NT2/D1 (cell line): ENCODE measurements around the gene LIN7C.
A peak's percentile ranks its signal among the peaks of the same experiment; 100 is the strongest.
"Not testable (repeated sequence)": the region's sequence is repeated elsewhere in the genome, so short reads cannot be mapped to it uniquely, and the experiment has no call there.

ENCODE experiments used
- DNase-seq: peaks from one replicate; pipeline ENCODE4 v3.0.0-alpha.2; 2011; ENCODE audit warnings: low read depth, low spot score
- H3K27me3 ChIP-seq: 2 replicates; pipeline ENCODE4 v1.6.0; 2011; ENCODE audit warnings: mild to moderate bottlenecking; ENCODE audit not compliant: insufficient read length, insufficient read depth
- H3K36me3 ChIP-seq: 2 replicates; pipeline ENCODE4 v1.6.1; 2011; ENCODE audit warnings: mild to moderate bottlenecking, low read length, mixed read lengths; ENCODE audit not compliant: insufficient read depth, insufficient read length
- H3K4me1 ChIP-seq: 2 replicates; pipeline ENCODE4 v1.5.1; 2011; ENCODE audit not compliant: insufficient read depth, insufficient read length
- H3K4me3 ChIP-seq: 2 replicates; pipeline ENCODE4 v1.5.1; 2011; ENCODE audit warnings: low read depth; ENCODE audit not compliant: insufficient read length
- H3K9ac ChIP-seq: 2 replicates; pipeline ENCODE4 v1.6.0; 2011; ENCODE audit warnings: low read depth; ENCODE audit not compliant: insufficient read length
- H3K9me3 ChIP-seq: 2 replicates; pipeline ENCODE4 v1.5.1; 2011; ENCODE audit warnings: mild to moderate bottlenecking, low read length; ENCODE audit not compliant: insufficient read depth
- SUZ12 ChIP-seq: IDR thresholded peaks from 2 replicates; pipeline ENCODE4 v1.6.1; 2011; ENCODE audit not compliant: insufficient read length, insufficient read depth; ENCODE audit errors: extremely low read depth
- YY1 ChIP-seq: IDR thresholded peaks from 2 replicates; pipeline ENCODE4 v1.6.1; 2011; ENCODE audit not compliant: insufficient read length, insufficient read depth
- ZNF274 ChIP-seq: IDR thresholded peaks from 2 replicates; pipeline ENCODE4 v1.6.1; 2011; ENCODE audit warnings: mild to moderate bottlenecking, low read depth, low read length

LIN7C gene

DNA sequence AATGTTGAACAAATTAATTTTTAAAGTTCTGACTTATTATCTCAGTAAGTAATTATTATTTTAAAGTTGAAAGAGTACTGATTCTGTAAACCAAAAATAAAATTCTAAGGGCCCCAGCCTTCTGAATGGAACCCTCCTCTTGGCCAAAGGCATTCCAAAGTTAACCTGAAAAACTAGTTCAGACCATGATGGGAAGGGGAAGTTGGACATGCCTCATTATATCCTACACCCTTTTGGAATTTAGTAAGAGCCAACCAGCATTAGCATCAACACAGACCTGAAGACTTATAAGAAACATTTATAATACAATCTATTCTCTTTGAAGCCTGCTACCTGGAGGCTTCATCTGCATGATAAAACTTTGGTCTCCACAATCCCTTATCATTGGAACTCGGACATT is 52.9 kb downstream of the LIN7C start:
- no peak overlapping the region for H3K4me3 ChIP-seq
- no peaks in the 10 kb centered on the region for H3K4me1 ChIP-seq
- DNase-seq: no peak
- no peaks in the 10 kb centered on the region for H3K27me3 ChIP-seq
- no peaks in the 10 kb centered on the region for H3K9me3 ChIP-seq
- no peak for TF ChIP-seq SUZ12
- no peak for TF ChIP-seq ZNF274
- TF ChIP-seq YY1: no peak
- H3K9ac ChIP-seq: no peak overlapping the region
- no peaks in the 10 kb centered on the region for H3K36me3 ChIP-seq

DNA sequence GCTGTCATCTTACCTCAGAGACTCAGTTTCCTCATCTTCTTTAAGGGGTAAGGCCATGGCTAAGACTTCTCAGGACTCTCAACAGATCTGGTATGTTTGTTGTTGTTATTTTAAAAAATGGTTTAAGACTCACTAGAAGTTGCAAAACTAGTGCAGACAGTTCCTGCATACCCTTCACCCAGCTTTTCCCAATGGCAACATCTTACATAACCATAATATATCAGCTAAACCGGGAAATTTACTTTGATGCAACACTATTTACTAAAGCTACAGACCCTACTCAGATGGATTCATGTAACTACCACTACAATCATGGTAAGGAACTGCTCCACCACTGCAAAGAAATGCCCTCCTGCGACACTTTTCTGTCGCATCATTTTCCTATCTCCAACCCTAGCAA is 54.4 kb downstream of the LIN7C start:
- Histone ChIP-seq H3K36me3 (no peaks in the 10 kb centered on the region), H3K9ac (no peak overlapping the region), H3K4me1 (no peaks in the 10 kb centered on the region), H3K9me3 (no peaks in the 10 kb centered on the region), H3K4me3 (no peak overlapping the region), H3K27me3 (no peaks in the 10 kb centered on the region)
- no peak for DNase-seq
- TF ChIP-seq SUZ12: no peak
- TF ChIP-seq ZNF274: no peak
- TF ChIP-seq YY1: no peak

DNA sequence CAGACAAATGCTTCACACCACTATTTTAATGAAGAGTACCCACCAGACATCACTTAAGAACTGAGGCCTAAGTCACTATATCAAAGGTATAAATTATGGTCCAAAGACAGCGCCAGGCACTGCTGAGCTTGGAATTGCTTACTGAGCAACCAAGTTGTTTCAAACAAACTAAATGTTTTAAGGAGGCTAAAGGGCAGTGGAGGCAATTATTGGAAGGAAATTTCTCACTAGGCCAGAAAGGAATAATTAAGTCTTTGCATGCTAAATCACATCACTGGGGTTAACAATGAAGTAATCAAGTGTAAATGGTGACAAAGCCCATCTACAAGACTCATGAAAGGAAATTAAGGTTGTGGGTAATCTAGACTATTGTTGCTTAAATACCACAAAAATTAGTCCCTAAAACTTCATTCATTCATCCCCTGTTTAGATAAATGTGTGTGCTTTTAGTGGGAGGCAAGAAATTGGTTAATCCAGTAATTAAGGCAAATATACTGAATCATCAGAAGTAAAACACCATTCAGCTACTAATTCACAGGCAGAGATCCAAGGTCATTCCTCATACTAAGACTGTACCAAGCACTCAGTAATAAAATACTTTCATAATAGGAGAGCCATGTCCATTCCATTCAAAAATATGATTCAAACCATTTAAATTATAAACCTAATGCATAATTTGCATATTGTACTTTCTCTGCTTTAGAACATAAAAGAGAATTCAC is 55.2 kb downstream of the LIN7C start:
- Histone ChIP-seq H3K36me3 (no peaks in the 10 kb centered on the region), H3K4me3 (no peak overlapping the region), H3K27me3 (no peaks in the 10 kb centered on the region), H3K4me1 (no peaks in the 10 kb centered on the region), H3K9me3 (no peaks in the 10 kb centered on the region), H3K9ac (no peak overlapping the region)
- no peak for TF ChIP-seq SUZ12
- no peak for TF ChIP-seq ZNF274
- TF ChIP-seq YY1: no peak
- DNase-seq: no peak

DNA sequence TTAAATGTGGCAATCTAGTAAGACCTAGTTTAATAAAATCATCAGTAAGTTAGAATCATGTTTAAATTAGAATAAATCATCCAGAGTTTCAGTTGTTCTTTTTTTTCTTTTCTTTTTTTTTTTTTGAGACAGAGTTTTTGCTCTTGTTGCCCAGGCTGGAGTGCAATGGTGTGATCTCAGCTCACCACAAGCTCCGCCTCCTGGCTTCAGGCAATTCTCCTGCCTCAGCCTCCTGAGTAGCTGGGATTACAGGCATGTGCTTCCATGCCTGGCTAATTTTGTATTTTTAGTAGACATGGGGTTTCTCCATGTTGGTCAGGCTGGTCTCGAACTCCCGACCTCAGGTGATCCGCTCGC is 58.4 kb downstream of the LIN7C start:
- H3K36me3 ChIP-seq, DNase-seq, H3K9ac ChIP-seq, H3K9me3 ChIP-seq, H3K4me1 ChIP-seq, H3K27me3 ChIP-seq, H3K4me3 ChIP-seq: not testable (repeated sequence)

DNA sequence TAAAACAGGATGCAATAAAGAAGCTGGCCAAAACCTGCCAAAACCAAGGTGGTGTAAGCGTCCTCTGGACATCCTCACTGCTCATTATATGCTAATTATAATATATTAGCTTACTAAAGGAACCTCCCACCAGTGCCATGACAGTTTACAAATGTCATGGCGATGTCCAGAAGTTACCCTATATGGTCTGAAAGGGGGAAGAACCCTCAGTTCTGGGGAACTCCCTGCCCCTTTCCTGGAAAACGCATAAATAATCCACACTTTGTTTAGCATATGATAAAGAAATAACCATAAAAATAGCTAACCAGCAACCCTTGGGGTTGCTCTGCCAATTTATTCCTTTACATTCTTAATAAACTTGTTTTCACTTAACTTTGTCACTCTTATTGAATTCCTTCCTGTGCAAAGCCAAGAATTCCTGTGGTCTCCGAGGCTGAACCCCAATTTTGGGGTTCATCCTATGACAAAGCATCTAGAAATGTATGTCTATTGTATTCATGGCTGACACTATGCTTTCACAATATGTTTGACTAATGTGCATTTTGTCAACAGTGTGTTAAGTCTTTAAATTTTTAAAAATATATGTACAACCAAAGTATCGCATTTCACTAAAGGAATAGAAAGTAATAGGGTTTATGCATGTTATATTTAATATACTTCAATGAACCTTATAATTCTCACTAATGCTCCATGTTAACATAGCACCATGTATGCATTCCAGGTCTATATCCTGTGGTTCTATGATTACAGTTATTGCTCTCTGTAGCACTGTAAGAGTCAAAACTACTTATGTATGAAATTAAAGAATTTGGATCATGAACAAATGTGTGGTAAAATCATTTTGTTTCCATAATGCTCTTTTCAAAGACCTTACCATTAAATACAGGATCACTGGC is 59.0 kb downstream of the LIN7C start:
- no peak overlapping the region for H3K4me3 ChIP-seq
- TF ChIP-seq ZNF274 (no peak), SUZ12 (no peak), YY1 (no peak)
- H3K27me3 ChIP-seq: no peaks in the 10 kb centered on the region
- no peak overlapping the region for H3K9ac ChIP-seq
- H3K9me3 ChIP-seq: no peaks in the 10 kb centered on the region
- DNase-seq: no peak
- H3K36me3 ChIP-seq: no peaks in the 10 kb centered on the region
- H3K4me1 ChIP-seq: peaks cover 3% of the 10 kb centered on the region

DNA sequence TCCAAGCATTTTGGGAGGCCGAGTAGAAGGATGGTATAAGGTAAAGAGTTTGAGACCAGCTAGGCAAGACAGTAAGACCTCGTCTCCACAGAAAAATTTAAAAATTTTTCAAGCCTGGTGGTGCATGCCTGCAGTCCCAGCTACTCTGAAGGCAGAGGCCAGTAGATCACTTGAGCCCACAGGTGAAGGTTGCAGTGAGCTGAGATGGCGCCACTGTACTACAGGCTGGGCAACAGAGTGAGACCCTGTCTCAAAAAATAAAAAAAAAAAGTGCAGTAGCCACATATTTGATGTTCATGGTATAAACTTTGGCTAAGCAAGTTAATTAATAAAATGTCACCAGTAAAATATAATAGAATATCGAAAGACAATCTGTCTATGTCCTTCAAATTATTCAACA is 60.9 kb downstream of the LIN7C start:
- H3K27me3 ChIP-seq: no peaks in the 10 kb centered on the region
- H3K36me3 ChIP-seq: no peaks in the 10 kb centered on the region
- no peak for DNase-seq
- H3K4me1 ChIP-seq: peaks cover 3% of the 10 kb centered on the region
- TF ChIP-seq YY1 (no peak), SUZ12 (no peak), ZNF274 (no peak)
- no peak overlapping the region for H3K4me3 ChIP-seq
- no peak overlapping the region for H3K9ac ChIP-seq
- H3K9me3 ChIP-seq: no peaks in the 10 kb centered on the region

DNA sequence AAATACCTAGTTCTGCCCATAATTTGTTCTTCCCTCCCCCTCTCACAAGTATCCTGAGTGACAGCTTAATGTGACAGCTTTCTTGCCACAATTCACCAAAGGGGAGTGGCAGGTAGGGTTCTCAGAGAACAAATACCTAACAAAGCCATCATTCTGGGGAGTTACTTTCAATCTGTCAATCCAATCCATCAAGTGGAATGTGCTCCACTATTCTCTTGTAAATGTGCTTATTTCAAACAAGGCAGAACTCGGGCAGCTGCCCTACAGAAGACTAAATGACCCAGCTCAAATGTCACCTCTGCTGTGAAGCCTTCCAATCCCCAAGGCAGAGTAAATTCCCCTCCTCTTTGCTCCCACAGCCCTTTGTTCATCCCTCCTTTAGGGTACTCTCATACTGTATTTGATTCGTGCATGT is 61.8 kb downstream of the LIN7C start:
- H3K9me3 ChIP-seq: no peaks in the 10 kb centered on the region
- no peaks in the 10 kb centered on the region for H3K27me3 ChIP-seq
- DNase-seq: peak; percentile 88
- no peaks in the 10 kb centered on the region for H3K36me3 ChIP-seq
- H3K4me1 ChIP-seq: peaks cover 3% of the 10 kb centered on the region
- no peak overlapping the region for H3K4me3 ChIP-seq
- H3K9ac ChIP-seq: no peak overlapping the region
- TF ChIP-seq SUZ12 (no peak), ZNF274 (no peak), YY1 (no peak)
